Gastrocnemius medialis (tissue), 4 donors: ENCODE data around the gene CCDC92. TPM values are rescaled to one million over a fixed set of nuclear protein-coding genes. Genes with fewer than 3 reads are reported as not detected.

Experiments used
- ATAC-seq, 2 donors: fragments of 150-250 bp; one replicate each; pipeline ENCODE4 v1.9.1; 2016
- DNase-seq, 2 donors: peaks; one replicate each; pipeline ENCODE4 v3.0.0-alpha.2; 2019
- H3K27ac ChIP-seq, 4 donors: fragments of 200-600 bp; sonication (generic); 1 replicate in 1 of 4; 2 replicates in 3 of 4; pipeline ENCODE4 v1.5.1; 2016 to 2018; ENCODE audit warnings: mild to moderate bottlenecking in 2 of 4, moderate library complexity in 1 of 4
- H3K27me3 ChIP-seq, 3 donors: fragments of 200-600 bp; sonication (generic) in 2 of 3; 1 replicate in 1 of 3; 2 replicates in 2 of 3; pipeline versions ENCODE4 v1.5.1 to v1.6.0; 2016 to 2019; ENCODE audit warnings: mild to moderate bottlenecking in 1 of 3, moderate library complexity in 1 of 3
- H3K36me3 ChIP-seq, 2 donors: fragments of 200-600 bp; sonication (generic) in 1 of 2; one replicate each; pipeline ENCODE4 v1.5.1; 2017 to 2018
- H3K4me1 ChIP-seq, 2 donors: fragments of 200-600 bp; sonication (generic) in 1 of 2; one replicate each; pipeline ENCODE4 v1.5.1; 2016 to 2017; ENCODE audit warnings: mild to moderate bottlenecking in 2 of 2
- H3K4me3 ChIP-seq, 4 donors: fragments of 200-600 bp; sonication (generic) in 3 of 4; 1 replicate in 1 of 4; 2 replicates in 3 of 4; pipeline ENCODE4 v1.5.1; 2016 to 2019; ENCODE audit warnings: mild to moderate bottlenecking in 2 of 4
- H3K9me3 ChIP-seq, 3 donors: fragments of 200-600 bp; sonication (generic) in 2 of 3; 1 replicate in 1 of 3; 2 replicates in 2 of 3; pipeline ENCODE4 v1.5.1; 2016 to 2019
- POLR2A ChIP-seq, 2 donors: fragments of 450-650 bp; IDR thresholded peaks; one replicate each; pipeline ENCODE4 v1.6.1; 2017; ENCODE audit warnings: antibody characterized with exemption in 2 of 2, mild to moderate bottlenecking in 2 of 2, moderate library complexity in 2 of 2
- in situ Hi-C, 4 donors: fragments of 200-750 bp; cut with MboI; loops; one replicate each; pipeline versions ENCODE4 v1.15.0 to v1.8.0; 2017; ENCODE audit warnings: low sequenced_read_pairs in 4 of 4
- intact Hi-C: fragments of 100-400 bp; cut with DNase I; formaldehyde crosslinking; loops from one replicate; pipeline ENCODE4 v1.15.1; 2023; ENCODE audit warnings: low total_unique reads
- total RNA-seq, 4 donors: library from RNA; depleted of rRNA; stranded (reverse); fragments of >200 nt; gene quantifications; one replicate each; pipeline versions ENCODE4 v1.1.0 to v1.2.3, GENCODE V29; 2016
- TF ChIP-seq, protein P1 (sequence below), 5 experiments: fragments of 450-650 bp in 3 of 5; fragments of 200-600 bp in 2 of 5; sonication (generic) in 2 of 5; IDR thresholded peaks in 4 of 5; conservative IDR thresholded peaks in 1 of 5; 1 replicate in 4 of 5; 2 replicates in 1 of 5; pipeline ENCODE4 v1.5.1; 2016 to 2019; ENCODE audit warnings: antibody characterized with exemption in 5 of 5, mild to moderate bottlenecking in 3 of 5, moderate library complexity in 3 of 5

CCDC92 gene
- total RNA-seq, 4 donors from 2014 or later = 21.1 to 29.1 (median 23.7) TPM

DNA sequence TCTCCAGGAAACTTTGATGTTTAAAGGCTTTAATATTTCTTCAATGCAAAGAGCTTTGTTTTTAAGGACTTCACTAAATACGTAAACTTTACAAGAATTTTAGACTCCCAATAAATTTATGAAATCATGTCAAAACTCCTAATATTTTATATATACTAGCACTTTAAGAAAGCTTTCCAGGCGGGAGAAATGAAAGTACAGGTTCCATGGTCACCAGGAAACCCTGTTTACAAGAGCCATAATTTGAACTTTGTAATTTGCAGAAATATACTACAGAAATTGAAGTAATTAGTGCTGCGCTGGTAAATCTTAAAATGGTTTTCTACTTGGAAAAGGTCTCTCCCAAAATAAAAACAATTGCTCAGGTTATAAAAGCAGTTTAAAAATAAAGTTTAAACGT, 8.8 kb downstream of the CCDC92 start:
- ATAC-seq = no peak
- Histone ChIP-seq H3K27me3 (no peaks in the 10 kb centered on the region), H3K27ac (no peak overlapping the region), H3K4me1 (no peaks in the 10 kb centered on the region), H3K36me3 (no peaks in the 10 kb centered on the region), H3K4me3 (no peak overlapping the region), H3K9me3 (no peaks in the 10 kb centered on the region)
- DNase-seq = no peak
- TF ChIP-seq, protein P1, sequence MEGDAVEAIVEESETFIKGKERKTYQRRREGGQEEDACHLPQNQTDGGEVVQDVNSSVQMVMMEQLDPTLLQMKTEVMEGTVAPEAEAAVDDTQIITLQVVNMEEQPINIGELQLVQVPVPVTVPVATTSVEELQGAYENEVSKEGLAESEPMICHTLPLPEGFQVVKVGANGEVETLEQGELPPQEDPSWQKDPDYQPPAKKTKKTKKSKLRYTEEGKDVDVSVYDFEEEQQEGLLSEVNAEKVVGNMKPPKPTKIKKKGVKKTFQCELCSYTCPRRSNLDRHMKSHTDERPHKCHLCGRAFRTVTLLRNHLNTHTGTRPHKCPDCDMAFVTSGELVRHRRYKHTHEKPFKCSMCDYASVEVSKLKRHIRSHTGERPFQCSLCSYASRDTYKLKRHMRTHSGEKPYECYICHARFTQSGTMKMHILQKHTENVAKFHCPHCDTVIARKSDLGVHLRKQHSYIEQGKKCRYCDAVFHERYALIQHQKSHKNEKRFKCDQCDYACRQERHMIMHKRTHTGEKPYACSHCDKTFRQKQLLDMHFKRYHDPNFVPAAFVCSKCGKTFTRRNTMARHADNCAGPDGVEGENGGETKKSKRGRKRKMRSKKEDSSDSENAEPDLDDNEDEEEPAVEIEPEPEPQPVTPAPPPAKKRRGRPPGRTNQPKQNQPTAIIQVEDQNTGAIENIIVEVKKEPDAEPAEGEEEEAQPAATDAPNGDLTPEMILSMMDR (IDR thresholded peaks at IDR 0.05 in 4 of 5, conservative IDR thresholded peaks at IDR 0.05 in 1 of 5) = no peak
- no peak for TF ChIP-seq POLR2A (IDR thresholded peaks at IDR 0.05)
- in situ Hi-C loops (no loop called here), intact Hi-C loops (no loop called here)

DNA sequence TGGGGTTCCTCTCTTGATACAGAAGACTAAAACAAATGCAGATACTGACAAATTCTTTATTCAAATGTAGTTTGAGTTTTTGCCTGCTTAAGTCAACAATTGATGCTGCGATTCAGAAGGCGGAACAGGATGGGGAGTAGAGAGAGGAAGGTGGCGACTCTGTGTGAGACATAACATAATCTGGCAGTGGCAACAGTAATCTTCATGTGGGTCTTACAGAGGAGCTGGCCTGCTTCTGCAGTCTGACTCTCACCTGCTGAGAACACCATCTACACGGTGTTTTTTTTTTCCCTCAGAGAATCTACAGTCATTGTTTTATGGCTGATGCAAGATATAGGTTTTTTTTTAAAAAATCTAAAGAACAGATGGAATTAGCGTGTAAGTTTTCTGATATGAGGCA, 10.1 kb downstream of the CCDC92 start:
- Histone ChIP-seq H3K4me3 (no peak overlapping the region), H3K4me1 (no peaks in the 10 kb centered on the region), H3K27ac (no peak overlapping the region), H3K36me3 (no peaks in the 10 kb centered on the region), H3K9me3 (no peaks in the 10 kb centered on the region), H3K27me3 (no peaks in the 10 kb centered on the region)
- TF ChIP-seq, protein P1 (IDR thresholded peaks at IDR 0.05 in 4 of 5, conservative IDR thresholded peaks at IDR 0.05 in 1 of 5) = no peak
- no peak for TF ChIP-seq POLR2A (IDR thresholded peaks at IDR 0.05)
- in situ Hi-C loops (no loop called here), intact Hi-C loops (no loop called here)
- no peak for ATAC-seq
- DNase-seq = no peak

DNA sequence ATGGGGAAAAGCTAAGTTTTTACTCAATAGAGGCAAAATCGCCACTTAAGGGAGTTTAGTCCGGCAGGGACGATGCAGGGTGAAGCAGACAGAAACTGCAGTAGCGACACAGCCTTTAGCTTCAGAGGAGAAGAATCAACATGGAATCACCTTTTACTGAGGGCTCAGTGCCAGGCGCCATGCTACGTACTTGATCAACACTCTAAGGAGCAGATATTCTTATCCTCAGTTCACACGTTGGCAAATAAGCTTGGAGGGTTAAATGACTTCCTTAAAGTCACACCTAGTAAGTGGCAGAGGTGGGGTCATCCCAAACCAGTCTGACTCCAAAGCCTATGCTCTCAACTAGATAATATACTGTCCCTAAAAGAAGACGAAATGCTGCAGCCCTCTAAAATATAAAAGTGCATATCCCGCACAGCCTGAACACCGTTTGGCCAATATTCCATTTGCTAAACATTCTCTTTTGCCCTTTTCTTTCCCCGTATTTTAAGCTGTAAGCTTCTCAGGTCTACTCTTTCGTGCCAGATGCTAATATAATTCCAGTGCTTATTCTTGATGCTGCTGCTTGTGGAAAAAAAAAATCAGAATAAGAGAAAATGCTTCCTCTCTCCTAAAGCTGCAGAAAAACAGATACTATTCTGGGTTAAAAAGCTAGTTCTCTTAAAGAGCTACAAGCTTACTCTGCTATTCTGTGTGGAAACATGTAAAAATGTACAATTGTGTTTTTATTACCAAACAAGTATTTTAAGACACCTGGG, 10.9 kb downstream of the CCDC92 start:
- H3K36me3 ChIP-seq = no peaks in the 10 kb centered on the region
- H3K4me3 ChIP-seq = no peak overlapping the region
- no peak for DNase-seq
- H3K9me3 ChIP-seq = no peaks in the 10 kb centered on the region
- H3K27me3 ChIP-seq = no peaks in the 10 kb centered on the region
- no peak for ATAC-seq
- H3K27ac ChIP-seq = no peak overlapping the region
- in situ Hi-C loops = no loop called here
- intact Hi-C loops = no loop called here
- H3K4me1 ChIP-seq = no peaks in the 10 kb centered on the region
- TF ChIP-seq, protein P1 (IDR thresholded peaks at IDR 0.05 in 4 of 5, conservative IDR thresholded peaks at IDR 0.05 in 1 of 5) = no peak
- TF ChIP-seq POLR2A (IDR thresholded peaks at IDR 0.05) = no peak

DNA sequence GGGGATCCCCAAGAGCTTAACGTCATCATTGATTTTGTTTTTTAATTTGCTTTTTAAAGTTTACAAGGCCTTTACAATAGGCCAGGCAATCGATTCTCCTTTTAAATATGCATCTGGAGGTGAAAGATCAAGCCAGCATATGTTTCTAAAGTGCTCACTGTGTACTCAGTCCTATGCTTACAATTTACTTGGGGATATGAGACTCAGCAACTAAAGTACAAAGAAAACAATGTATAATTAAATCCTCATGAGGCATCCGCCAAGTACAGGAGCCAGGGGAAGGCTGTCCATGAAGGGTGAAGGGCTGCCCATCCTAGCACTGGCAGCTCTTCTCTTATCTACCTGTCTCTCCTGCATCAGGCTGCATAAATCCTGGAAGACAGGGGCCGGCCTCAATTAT, 11.8 kb downstream of the CCDC92 start:
- no peaks in the 10 kb centered on the region for H3K4me1 ChIP-seq
- no peaks in the 10 kb centered on the region for H3K9me3 ChIP-seq
- no peak for DNase-seq
- H3K4me3 ChIP-seq = no peak overlapping the region
- TF ChIP-seq POLR2A (IDR thresholded peaks at IDR 0.05) = no peak
- TF ChIP-seq, protein P1 (IDR thresholded peaks at IDR 0.05 in 4 of 5, conservative IDR thresholded peaks at IDR 0.05 in 1 of 5) = no peak
- H3K27ac ChIP-seq = no peak overlapping the region
- no peaks in the 10 kb centered on the region for H3K27me3 ChIP-seq
- in situ Hi-C loops = no loop called here
- no peaks in the 10 kb centered on the region for H3K36me3 ChIP-seq
- intact Hi-C loops = no loop called here
- ATAC-seq = no peak
